CD4-positive, alpha-beta memory T cell (primary cell): ENCODE data around the gene RASA2. TPM values are rescaled to one million over a fixed set of nuclear protein-coding genes. Genes with fewer than 3 reads are reported as not detected.
A peak's percentile ranks its signal among the peaks of the same experiment; 100 is the strongest.

ENCODE experiments used
- CTCF ChIA-PET: fragments of 350-600 bp; sonication (Branson Sonifier 250); formaldehyde crosslinking; loops from one replicate; lab custom pipeline; 2021; ENCODE audit warnings: inconsistent platforms; ENCODE audit not compliant: partially characterized antibody; lab: Charles Lee
- POLR2A ChIA-PET: fragments of 350-600 bp; sonication (Branson Sonifier 250); formaldehyde crosslinking; loops from one replicate; lab custom pipeline; 2021; ENCODE audit not compliant: partially characterized antibody; lab: Charles Lee
- DNase-seq, 5 donors: peaks; one replicate each; pipeline versions ENCODE4 v3.0.0 to v3.0.0-alpha.2; 2020 to 2022; ENCODE audit warnings: mixed read lengths in 1 of 5
- H3K27ac ChIP-seq: one replicate; pipeline ENCODE4 v1.7.0; 2013; ENCODE audit warnings: low read depth, low read length
- H3K27me3 ChIP-seq: 2 replicates; pipeline ENCODE4 v1.7.0; 2013; ENCODE audit warnings: mild to moderate bottlenecking, low read length, moderate library complexity; ENCODE audit not compliant: insufficient read depth
- H3K36me3 ChIP-seq: 2 replicates; pipeline ENCODE4 v1.7.0; 2013; ENCODE audit warnings: mild to moderate bottlenecking, low read length, moderate library complexity; ENCODE audit not compliant: insufficient read depth
- H3K4me1 ChIP-seq: 2 replicates; pipeline ENCODE4 v1.7.0; 2013; ENCODE audit warnings: mild to moderate bottlenecking, low read length, moderate library complexity; ENCODE audit not compliant: insufficient read depth
- H3K4me3 ChIP-seq, 2 donors: one replicate each; pipeline ENCODE4 v1.7.0; 2013; ENCODE audit warnings: low read length in 2 of 2, mild to moderate bottlenecking in 1 of 2
- H3K9me3 ChIP-seq, 2 donors: one replicate each; pipeline ENCODE4 v1.7.0; 2013; ENCODE audit warnings: low read length in 2 of 2, control low read depth in 1 of 2; ENCODE audit not compliant: control insufficient read depth in 1 of 2
- H3K27ac Mint-ChIP-seq, 7 donors: one replicate each; pipeline ENCODE4 v1.8.0; 2020 to 2021; ENCODE audit warnings: mixed read lengths in 7 of 7, mild to moderate bottlenecking in 6 of 7, inconsistent platforms in 3 of 7, moderate library complexity in 3 of 7
- H3K27me3 Mint-ChIP-seq, 2 donors: one replicate each; pipeline ENCODE4 v1.8.0; 2020 to 2021; ENCODE audit warnings: mixed read lengths in 2 of 2
- H3K36me3 Mint-ChIP-seq, 2 donors: one replicate each; pipeline ENCODE4 v1.8.0; 2020 to 2021; ENCODE audit warnings: mixed read lengths in 2 of 2, inconsistent platforms in 1 of 2, mild to moderate bottlenecking in 1 of 2
- H3K4me1 Mint-ChIP-seq, 4 donors: one replicate each; pipeline ENCODE4 v1.8.0; 2020 to 2021; ENCODE audit warnings: mixed read lengths in 4 of 4, mild to moderate bottlenecking in 1 of 4
- H3K4me3 Mint-ChIP-seq, 8 donors: one replicate each; pipeline ENCODE4 v1.8.0; 2020 to 2021; ENCODE audit warnings: mixed read lengths in 8 of 8, mild to moderate bottlenecking in 7 of 8, moderate library complexity in 6 of 8, inconsistent platforms in 3 of 8
- H3K9me3 Mint-ChIP-seq, 8 donors: one replicate each; pipeline ENCODE4 v1.8.0; 2020 to 2021; ENCODE audit warnings: mixed read lengths in 8 of 8, mild to moderate bottlenecking in 5 of 8, inconsistent platforms in 3 of 8, moderate library complexity in 1 of 8
- intact Hi-C: fragments of 100-400 bp; cut with micrococcal nuclease; formaldehyde crosslinking; loops from one replicate; pipeline ENCODE4 v1.15.1; 2023
- polyA plus RNA-seq, 2 donors: library from polyadenylated mRNA; unstranded; fragments of 300-500 nt; fragmentation: Illumina TruSeq; gene quantifications; one replicate each; pipeline ENCODE4 v1.2.3, GENCODE V29; 2021
- total RNA-seq, 2 experiments: library from RNA; stranded (reverse); gene quantifications; one replicate each; pipeline ENCODE4 v1.2.3, GENCODE V29; 2021

Gene RASA2
- total and polyA plus RNA-seq, 4 experiments from 2014 or later, result 29.4 to 80.9 (median 57.0) TPM

GRCh38 chr3:141594357-141594756, 107.5 kb downstream of the RASA2 start:
- Histone ChIP-seq H3K4me3 (no peak overlapping the region), H3K9me3 (no peaks in the 10 kb centered on the region), H3K27me3 (no peaks in the 10 kb centered on the region), H3K27ac (no peak overlapping the region), H3K36me3 (peaks cover 23% of the 10 kb centered on the region), H3K4me1 (no peaks in the 10 kb centered on the region)
- no peak for DNase-seq
- CTCF ChIA-PET, result no interaction called here
- Mint-ChIP-seq H3K27ac (peak overlapping the region in 3 of 7 donors; percentile 30 to 58 (median 53)), H3K27me3 (no peaks in the 10 kb centered on the region), H3K9me3 (peaks cover 0 to 3% (median 0%) of the 10 kb centered on the region in 8 donors), H3K4me3 (no peak overlapping the region), H3K4me1 (peaks cover 0 to 2% (median 0%) of the 10 kb centered on the region in 4 donors), H3K36me3 (peaks cover 79 to 80% of the 10 kb centered on the region in 2 donors)
- intact Hi-C loops, result no loop called here
- POLR2A ChIA-PET, result interaction anchor here (0.6 kb wide), 1 partner anchor 291 kb away, joined by 3 read pairs; no protein-coding TSS in a partner anchor

- Mint-ChIP-seq H3K36me3 (peaks cover 82 to 84% of the 10 kb centered on the region in 2 donors), H3K4me1 (peaks cover 0 to 4% (median 0%) of the 10 kb centered on the region in 4 donors), H3K4me3 (no peak overlapping the region), H3K27ac (peak overlapping the region in 1 of 7 donors; percentile 10), H3K9me3 (peaks cover 2 to 20% (median 5%) of the 10 kb centered on the region in 8 donors), H3K27me3 (no peaks in the 10 kb centered on the region)
- CTCF ChIA-PET, result interaction anchor here (1.1 to 1.5 kb wide), 2 partner anchors 137 to 682 kb away, joined by 3 to 5 read pairs; no protein-coding TSS in a partner anchor
- Histone ChIP-seq H3K4me3 (no peak overlapping the region), H3K36me3 (peaks cover 4% of the 10 kb centered on the region), H3K27ac (no peak overlapping the region), H3K4me1 (no peaks in the 10 kb centered on the region), H3K9me3 (no peaks in the 10 kb centered on the region), H3K27me3 (no peaks in the 10 kb centered on the region)
- no peak for DNase-seq
- POLR2A ChIA-PET, result interaction anchor here (1.0 kb wide), 1 partner anchor 8 kb away, joined by 3 read pairs; no protein-coding TSS in a partner anchor
- intact Hi-C loops, result no loop called here
Observed at GRCh38 chr3:141597931-141598330, 111.1 kb downstream of the RASA2 start.

DNA sequence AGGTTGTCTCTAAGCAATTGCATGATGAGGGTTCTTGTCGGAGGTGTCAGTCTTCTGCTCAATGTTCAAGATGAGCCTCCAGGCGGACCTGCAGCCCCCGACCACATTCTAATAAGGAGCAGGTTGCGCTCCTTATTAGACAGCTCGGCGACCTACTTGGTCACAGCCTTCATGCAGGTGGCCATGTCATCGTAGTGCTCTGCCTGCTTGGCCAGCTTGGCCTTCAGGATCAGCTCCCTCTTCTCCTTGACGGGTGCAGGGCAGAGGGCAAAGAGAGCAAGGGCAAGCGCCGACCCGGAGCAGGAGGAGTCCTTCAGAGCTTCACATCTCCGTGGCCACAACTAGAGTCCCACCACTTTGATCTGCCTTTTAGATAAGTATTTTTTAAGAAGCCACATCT, 113.5 kb downstream of the RASA2 start:
- peak overlapping the region in 2 of 7 donors; percentile 32 to 35 for H3K27ac Mint-ChIP-seq
- H3K4me1 ChIP-seq, result no peaks in the 10 kb centered on the region
- no peaks in the 10 kb centered on the region for H3K27me3 ChIP-seq
- peaks cover 2 to 20% (median 5%) of the 10 kb centered on the region in 8 donors for H3K9me3 Mint-ChIP-seq
- H3K4me3 ChIP-seq, result no peak overlapping the region
- no peak for DNase-seq
- H3K9me3 ChIP-seq, result no peaks in the 10 kb centered on the region
- no peak overlapping the region for H3K27ac ChIP-seq
- intact Hi-C loops, result no loop called here
- ChIA-PET CTCF (no interaction called here), POLR2A (no interaction called here)
- H3K4me1 Mint-ChIP-seq, result peaks cover 0 to 4% (median 3%) of the 10 kb centered on the region in 4 donors
- H3K4me3 Mint-ChIP-seq, result no peak overlapping the region
- H3K36me3 Mint-ChIP-seq, result peaks cover 72 to 74% of the 10 kb centered on the region in 2 donors
- H3K27me3 Mint-ChIP-seq, result no peaks in the 10 kb centered on the region
- peaks cover 4% of the 10 kb centered on the region for H3K36me3 ChIP-seq

DNA sequence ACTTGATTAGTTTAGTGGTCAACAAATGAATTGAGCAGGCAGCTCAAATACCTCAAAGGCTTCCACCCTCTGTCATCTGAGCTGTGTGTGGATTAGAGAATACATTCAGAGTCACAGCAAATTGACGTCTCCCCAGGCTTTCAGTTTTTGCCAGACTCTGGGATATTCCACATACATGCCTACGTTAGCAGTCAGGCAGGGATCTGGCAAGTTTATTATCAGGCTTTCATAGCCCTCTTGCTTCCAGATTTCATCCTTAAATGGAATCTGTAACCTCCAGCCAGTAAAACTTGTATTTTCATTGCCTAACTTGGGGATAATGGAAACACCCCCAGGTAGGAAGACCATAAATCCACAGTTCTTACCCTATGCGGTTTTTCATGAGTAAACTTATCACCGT, 115.9 kb downstream of the RASA2 start:
- DNase-seq, result no peak
- Histone ChIP-seq H3K36me3 (peaks cover 8% of the 10 kb centered on the region), H3K27me3 (no peaks in the 10 kb centered on the region), H3K27ac (no peak overlapping the region), H3K4me1 (no peaks in the 10 kb centered on the region), H3K4me3 (no peak overlapping the region), H3K9me3 (no peaks in the 10 kb centered on the region)
- ChIA-PET POLR2A (no interaction called here), CTCF (no interaction called here)
- peaks cover 55 to 73% of the 10 kb centered on the region in 2 donors for H3K36me3 Mint-ChIP-seq
- intact Hi-C loops, result no loop called here
- H3K27me3 Mint-ChIP-seq, result no peaks in the 10 kb centered on the region
- peaks cover 2 to 4% (median 4%) of the 10 kb centered on the region in 4 donors for H3K4me1 Mint-ChIP-seq
- H3K9me3 Mint-ChIP-seq, result peaks cover 2 to 20% (median 5%) of the 10 kb centered on the region in 8 donors
- H3K4me3 Mint-ChIP-seq, result no peak overlapping the region
- peak overlapping the region in 3 of 7 donors; percentile 13 to 55 (median 42) for H3K27ac Mint-ChIP-seq

DNA sequence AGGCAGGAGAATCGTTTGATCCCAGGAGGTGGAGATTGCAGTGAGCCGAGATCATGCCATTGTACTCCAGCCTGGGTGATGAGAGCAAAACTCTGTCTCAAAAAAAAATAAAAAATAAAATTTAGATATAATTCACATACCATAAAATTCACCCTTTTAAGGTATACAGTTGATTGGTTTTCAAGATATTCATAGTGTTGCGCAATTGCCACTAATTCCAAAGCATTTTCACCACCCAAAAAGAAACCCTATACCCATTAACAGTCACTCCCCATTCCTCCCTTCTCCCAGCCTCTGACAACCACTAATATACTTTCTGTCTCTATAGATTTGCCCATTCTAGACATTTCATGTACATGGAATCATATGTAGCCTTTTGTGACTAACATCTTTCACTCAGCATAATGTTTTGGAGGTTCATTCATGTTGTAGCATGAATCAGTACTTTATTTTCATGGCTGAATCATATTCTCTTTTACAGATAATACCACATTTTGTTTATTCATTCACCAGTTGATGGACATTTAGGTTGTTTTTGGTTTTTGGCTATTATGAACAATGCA, 116.7 kb downstream of the RASA2 start:
- CTCF ChIA-PET, result no interaction called here
- no peak overlapping the region for H3K27ac ChIP-seq
- H3K27ac Mint-ChIP-seq, result peak overlapping the region in 4 of 7 donors; percentile 4 to 64 (median 21)

GRCh38 chr3:141605883-141606282, 119.1 kb downstream of the RASA2 start:
- H3K9me3 ChIP-seq, result no peaks in the 10 kb centered on the region
- peaks cover 28% of the 10 kb centered on the region for H3K36me3 ChIP-seq
- H3K27me3 ChIP-seq, result no peaks in the 10 kb centered on the region
- H3K4me1 Mint-ChIP-seq, result peaks cover 0 to 4% (median 3%) of the 10 kb centered on the region in 4 donors
- no peak overlapping the region for H3K27ac ChIP-seq
- H3K27ac Mint-ChIP-seq, result peak overlapping the region; percentile 12 to 68 (median 39)
- intact Hi-C loops, result no loop called here
- no peak overlapping the region for H3K4me3 Mint-ChIP-seq
- ChIA-PET CTCF (interaction anchor here (0.6 kb wide), 1 partner anchor 21 kb away, joined by 3 read pairs; no protein-coding TSS in a partner anchor), POLR2A (no interaction called here)
- H3K4me3 ChIP-seq, result no peak overlapping the region
- DNase-seq, result no peak
- no peaks in the 10 kb centered on the region for H3K27me3 Mint-ChIP-seq
- H3K4me1 ChIP-seq, result no peaks in the 10 kb centered on the region
- peaks cover 45 to 66% of the 10 kb centered on the region in 2 donors for H3K36me3 Mint-ChIP-seq
- peaks cover 0 to 7% (median 2%) of the 10 kb centered on the region in 8 donors for H3K9me3 Mint-ChIP-seq

More for the DNA sequence above, 116.7 kb downstream of the RASA2 start:
- H3K36me3 ChIP-seq, result peaks cover 16% of the 10 kb centered on the region
- POLR2A ChIA-PET, result no interaction called here
- H3K27me3 ChIP-seq, result no peaks in the 10 kb centered on the region
- peaks cover 2 to 20% (median 5%) of the 10 kb centered on the region in 8 donors for H3K9me3 Mint-ChIP-seq
- peaks cover 57 to 74% of the 10 kb centered on the region in 2 donors for H3K36me3 Mint-ChIP-seq
- intact Hi-C loops, result no loop called here
- H3K4me3 ChIP-seq, result no peak overlapping the region
- H3K4me3 Mint-ChIP-seq, result no peak overlapping the region
- DNase-seq, result no peak
- no peaks in the 10 kb centered on the region for H3K9me3 ChIP-seq
- H3K4me1 Mint-ChIP-seq, result peaks cover 2 to 4% (median 4%) of the 10 kb centered on the region in 4 donors
- no peaks in the 10 kb centered on the region for H3K4me1 ChIP-seq
- no peaks in the 10 kb centered on the region for H3K27me3 Mint-ChIP-seq

- Mint-ChIP-seq H3K9me3 (no peaks in the 10 kb centered on the region), H3K4me1 (peaks cover 0 to 5% (median 3%) of the 10 kb centered on the region in 4 donors), H3K4me3 (no peak overlapping the region), H3K27ac (no peak overlapping the region), H3K27me3 (no peaks in the 10 kb centered on the region), H3K36me3 (peaks cover 40 to 66% of the 10 kb centered on the region in 2 donors)
- H3K4me1 ChIP-seq, result no peaks in the 10 kb centered on the region
- no peaks in the 10 kb centered on the region for H3K9me3 ChIP-seq
- H3K36me3 ChIP-seq, result peaks cover 34% of the 10 kb centered on the region
- H3K4me3 ChIP-seq, result no peak overlapping the region
- no peak overlapping the region for H3K27ac ChIP-seq
- no peak for DNase-seq
- intact Hi-C loops, result no loop called here
- POLR2A ChIA-PET, result no interaction called here
- H3K27me3 ChIP-seq, result no peaks in the 10 kb centered on the region
- CTCF ChIA-PET, result no interaction called here
Observed at GRCh38 chr3:141608438-141608837, 121.6 kb downstream of the RASA2 start.
